Brain microvascular endothelial cell (primary cell): Measurements from ENCODE around the gene IL36RN.

Experiments used
- DNase-seq: peaks from one replicate; pipeline ENCODE4 v3.0.0-alpha.2; 2020
- H3K27ac ChIP-seq: fragments of 250-450 bp; sonication (Bioruptor Pico); 2 replicates; pipeline ENCODE4 v1.5.1; 2020; ENCODE audit warnings: mild to moderate bottlenecking, moderate library complexity
- H3K27me3 ChIP-seq: fragments of 250-450 bp; sonication (Bioruptor Pico); replicated peaks from 2 replicates; pipeline ENCODE4 v1.5.1; 2020; ENCODE audit warnings: mild to moderate bottlenecking
- H3K36me3 ChIP-seq: fragments of 250-450 bp; sonication (Bioruptor Pico); replicated peaks from 2 replicates; pipeline ENCODE4 v1.5.1; 2020; ENCODE audit warnings: mild to moderate bottlenecking
- H3K4me3 ChIP-seq: 2 replicates; pipeline ENCODE4 v1.5.1; 2011; ENCODE audit warnings: low read depth, mild to moderate bottlenecking, control low read depth, low read length, moderate library complexity
- CTCF ChIP-seq: IDR thresholded peaks from 2 replicates; pipeline ENCODE4 v1.5.1; 2011; ENCODE audit warnings: low read depth, mild to moderate bottlenecking, moderate library complexity, low read length, control low read depth, inconsistent platforms; ENCODE audit errors: missing control alignments
- in situ Hi-C: cut with HindIII; loops from 2 replicates; pipeline ENCODE4 v1.10.0; 2017; ENCODE audit warnings: low sequenced_read_pairs, low pct_ligation_motif_present

IL36RN gene

GRCh38 chr2:113036763-113037162, 22.2 kb upstream of the IL36RN start:
- Histone ChIP-seq H3K27ac (no peak overlapping the region), H3K36me3 (no peaks in the 10 kb centered on the region), H3K27me3 (peaks cover 6% of the 10 kb centered on the region), H3K4me3 (no peak overlapping the region)
- in situ Hi-C loops, result no loop called here
- DNase-seq, result no peak
- no peak for TF ChIP-seq CTCF

DNA sequence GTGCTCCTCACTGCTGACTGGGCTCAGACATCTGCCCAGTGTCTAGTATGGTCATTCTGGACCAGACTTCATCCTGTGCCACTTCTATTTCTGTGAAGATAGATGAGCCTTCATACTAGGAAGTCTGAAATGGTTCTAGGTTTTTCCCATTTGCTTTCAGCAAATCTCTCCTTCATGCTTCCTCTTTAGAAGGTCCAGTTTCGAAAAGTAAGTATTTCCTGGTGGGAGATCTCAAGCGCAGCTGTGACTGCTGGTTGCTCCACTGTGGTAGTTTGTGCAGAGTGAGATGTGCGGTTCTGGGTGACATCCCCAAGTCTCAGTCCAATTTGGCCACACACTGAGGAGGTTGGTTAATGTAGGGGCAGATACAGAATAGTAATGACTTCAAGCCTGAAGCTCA, 20.7 kb upstream of the IL36RN start:
- no peak overlapping the region for H3K27ac ChIP-seq
- H3K4me3 ChIP-seq, result no peak overlapping the region
- no peaks in the 10 kb centered on the region for H3K36me3 ChIP-seq
- no peak for DNase-seq
- TF ChIP-seq CTCF, result no peak
- H3K27me3 ChIP-seq, result peaks cover 1% of the 10 kb centered on the region
- in situ Hi-C loops, result no loop called here

GRCh38 chr2:113039158-113039557, 19.8 kb upstream of the IL36RN start:
- in situ Hi-C loops, result no loop called here
- H3K27me3 ChIP-seq, result peaks cover 1% of the 10 kb centered on the region
- H3K27ac ChIP-seq, result no peak overlapping the region
- H3K4me3 ChIP-seq, result no peak overlapping the region
- no peak for DNase-seq
- H3K36me3 ChIP-seq, result no peaks in the 10 kb centered on the region
- no peak for TF ChIP-seq CTCF

DNA sequence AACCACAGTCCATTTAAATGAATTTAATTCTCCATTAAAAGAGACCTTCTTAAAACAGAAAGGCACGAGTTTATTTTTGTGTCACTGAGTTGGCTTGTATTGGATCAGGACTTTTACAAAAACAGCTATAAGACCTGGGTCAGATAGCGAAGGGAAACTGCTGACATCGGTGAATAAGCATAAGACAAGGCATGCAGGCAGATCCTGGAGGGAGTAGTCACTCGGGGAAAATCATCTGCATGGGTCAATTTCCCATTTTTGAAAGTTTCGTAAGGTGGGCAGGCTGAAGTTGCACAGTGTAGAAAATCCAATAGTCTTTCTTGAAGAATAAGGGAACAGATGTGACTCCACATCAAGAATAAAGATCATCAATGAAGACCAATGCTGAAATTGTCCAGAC, 19.3 kb upstream of the IL36RN start:
- no peak for TF ChIP-seq CTCF
- in situ Hi-C loops, result no loop called here
- H3K27me3 ChIP-seq, result peaks cover 1% of the 10 kb centered on the region
- no peak overlapping the region for H3K27ac ChIP-seq
- no peak overlapping the region for H3K4me3 ChIP-seq
- H3K36me3 ChIP-seq, result no peaks in the 10 kb centered on the region
- DNase-seq, result no peak

DNA sequence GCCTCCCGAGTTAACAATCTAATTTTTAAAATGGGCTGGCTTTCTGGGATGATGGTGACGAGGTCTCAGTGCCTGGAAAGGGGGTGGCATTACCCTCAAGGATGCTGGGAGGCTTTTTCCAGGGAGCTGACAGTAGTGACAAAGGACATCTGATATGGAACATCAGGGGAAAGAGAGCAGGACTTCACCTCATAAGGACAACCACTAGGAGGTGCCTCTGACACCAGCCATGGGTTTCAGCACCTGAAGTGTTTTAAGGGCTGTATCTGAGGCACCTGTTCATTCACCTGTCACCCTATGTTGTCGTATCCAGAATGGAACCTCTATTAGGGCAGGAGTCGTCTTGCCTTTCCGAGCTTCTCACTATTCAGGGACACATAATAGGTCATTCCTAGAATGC, 17.1 kb upstream of the IL36RN start:
- Histone ChIP-seq H3K4me3 (no peak overlapping the region), H3K27ac (no peak overlapping the region), H3K27me3 (peaks cover 1% of the 10 kb centered on the region), H3K36me3 (no peaks in the 10 kb centered on the region)
- peak; percentile 19 for TF ChIP-seq CTCF
- in situ Hi-C loops, result no loop called here
- DNase-seq, result no peak

DNA sequence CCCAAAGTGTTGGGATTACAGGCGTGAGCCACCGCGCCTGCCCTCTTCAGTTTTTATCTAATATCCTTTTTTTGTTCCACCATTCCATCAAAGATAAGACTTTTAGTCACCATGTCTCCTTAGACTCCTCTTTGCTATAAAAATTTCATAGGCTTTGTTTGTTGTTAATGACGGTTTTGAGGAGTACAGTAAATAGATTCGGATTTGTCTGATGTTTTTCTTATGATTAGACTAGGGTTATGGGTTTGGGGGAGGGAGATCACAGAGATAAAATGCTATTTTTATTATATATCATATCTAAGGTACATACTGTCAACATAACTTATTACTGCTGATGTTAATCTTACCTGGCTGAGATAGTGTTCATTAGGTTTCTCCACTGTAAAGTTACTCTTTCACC, 12.5 kb upstream of the IL36RN start:
- Histone ChIP-seq H3K27ac (no peak overlapping the region), H3K4me3 (no peak overlapping the region), H3K27me3 (peaks cover 1% of the 10 kb centered on the region), H3K36me3 (no peaks in the 10 kb centered on the region)
- TF ChIP-seq CTCF, result no peak
- DNase-seq, result no peak
- in situ Hi-C loops, result no loop called here
